Measurements from ENCODE around the gene RASD2.
"Not testable (repeated sequence)": the region's sequence is repeated elsewhere in the genome, so short reads cannot be mapped to it uniquely, and the experiment has no call there.

DNA sequence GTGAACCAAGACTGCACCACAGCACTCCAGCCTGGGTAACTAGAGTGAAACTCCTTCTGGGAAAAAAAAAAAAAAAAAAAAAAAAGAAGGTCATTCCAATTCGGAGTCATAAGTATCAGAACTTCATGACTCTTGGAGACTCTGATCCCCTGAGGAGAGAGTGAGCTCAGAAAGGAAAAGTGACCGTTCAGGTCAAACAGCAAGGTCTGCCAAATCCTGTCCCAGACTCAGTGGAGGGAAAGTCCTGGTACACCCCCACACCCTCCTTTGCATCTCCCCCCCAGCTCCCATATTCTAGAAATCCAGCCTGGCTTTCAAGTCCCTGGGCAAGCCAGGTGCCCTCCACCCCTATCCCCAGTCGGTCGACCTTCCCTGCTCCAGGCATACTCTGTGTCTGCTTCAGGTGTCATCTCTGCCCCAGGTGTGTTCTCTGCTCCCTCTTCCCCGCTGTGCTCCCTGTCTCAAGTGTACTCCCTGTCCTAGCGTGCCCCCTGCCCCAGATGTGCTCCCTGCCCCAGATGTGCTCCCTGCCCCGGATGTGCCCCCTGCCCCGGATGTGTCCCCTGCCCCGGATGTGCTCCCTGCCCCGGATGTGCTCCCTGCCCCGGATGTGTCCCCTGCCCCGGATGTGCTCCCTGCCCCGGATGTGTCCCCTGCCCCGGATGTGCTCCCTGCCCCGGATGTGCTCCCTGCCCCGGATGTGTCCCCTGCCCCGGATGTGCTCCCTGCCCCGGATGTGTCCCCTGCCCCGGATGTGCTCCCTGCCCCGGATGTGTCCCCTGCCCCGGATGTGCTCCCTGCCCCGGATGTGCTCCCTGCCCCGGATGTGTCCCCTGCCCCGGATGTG lies 49.3 kb upstream of the RASD2 start:
- TF ChIP-seq RAD21 (IDR thresholded peaks at IDR 0.05; ENCODE audit: insufficient read depth, low read depth, low read length); CHD2 (IDR thresholded peaks at IDR 0.05; ENCODE audit: borderline replicate concordance, low read depth, low read length); CEBPB (IDR thresholded peaks at IDR 0.05; ENCODE audit: borderline replicate concordance in 1 of 2, low read depth in 2 of 2, low read length in 2 of 2); SIN3A (IDR thresholded peaks at IDR 0.05; ENCODE audit: low read depth, low read length); POLR2A (IDR thresholded peaks at IDR 0.05; ENCODE audit: low read depth, low read length); TCF7 (IDR thresholded peaks at IDR 0.05; ENCODE audit: borderline replicate concordance); POLR2AphosphoS5 (IDR thresholded peaks at IDR 0.05; ENCODE audit: low read length): not testable (repeated sequence)
- TF ChIP-seq, protein P1, sequence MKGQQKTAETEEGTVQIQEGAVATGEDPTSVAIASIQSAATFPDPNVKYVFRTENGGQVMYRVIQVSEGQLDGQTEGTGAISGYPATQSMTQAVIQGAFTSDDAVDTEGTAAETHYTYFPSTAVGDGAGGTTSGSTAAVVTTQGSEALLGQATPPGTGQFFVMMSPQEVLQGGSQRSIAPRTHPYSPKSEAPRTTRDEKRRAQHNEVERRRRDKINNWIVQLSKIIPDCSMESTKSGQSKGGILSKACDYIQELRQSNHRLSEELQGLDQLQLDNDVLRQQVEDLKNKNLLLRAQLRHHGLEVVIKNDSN (IDR thresholded peaks at IDR 0.05; ENCODE audit: borderline replicate concordance, extremely low read length, insufficient read depth, low read depth, low read length): not testable (repeated sequence)
- TF ChIP-seq, protein P2, sequence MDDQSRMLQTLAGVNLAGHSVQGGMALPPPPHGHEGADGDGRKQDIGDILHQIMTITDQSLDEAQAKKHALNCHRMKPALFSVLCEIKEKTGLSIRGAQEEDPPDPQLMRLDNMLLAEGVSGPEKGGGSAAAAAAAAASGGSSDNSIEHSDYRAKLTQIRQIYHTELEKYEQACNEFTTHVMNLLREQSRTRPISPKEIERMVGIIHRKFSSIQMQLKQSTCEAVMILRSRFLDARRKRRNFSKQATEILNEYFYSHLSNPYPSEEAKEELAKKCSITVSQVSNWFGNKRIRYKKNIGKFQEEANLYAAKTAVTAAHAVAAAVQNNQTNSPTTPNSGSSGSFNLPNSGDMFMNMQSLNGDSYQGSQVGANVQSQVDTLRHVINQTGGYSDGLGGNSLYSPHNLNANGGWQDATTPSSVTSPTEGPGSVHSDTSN (IDR thresholded peaks at IDR 0.05; ENCODE audit: insufficient replicate concordance, low read depth, low read length): not testable (repeated sequence)
- TF ChIP-seq, protein P3, sequence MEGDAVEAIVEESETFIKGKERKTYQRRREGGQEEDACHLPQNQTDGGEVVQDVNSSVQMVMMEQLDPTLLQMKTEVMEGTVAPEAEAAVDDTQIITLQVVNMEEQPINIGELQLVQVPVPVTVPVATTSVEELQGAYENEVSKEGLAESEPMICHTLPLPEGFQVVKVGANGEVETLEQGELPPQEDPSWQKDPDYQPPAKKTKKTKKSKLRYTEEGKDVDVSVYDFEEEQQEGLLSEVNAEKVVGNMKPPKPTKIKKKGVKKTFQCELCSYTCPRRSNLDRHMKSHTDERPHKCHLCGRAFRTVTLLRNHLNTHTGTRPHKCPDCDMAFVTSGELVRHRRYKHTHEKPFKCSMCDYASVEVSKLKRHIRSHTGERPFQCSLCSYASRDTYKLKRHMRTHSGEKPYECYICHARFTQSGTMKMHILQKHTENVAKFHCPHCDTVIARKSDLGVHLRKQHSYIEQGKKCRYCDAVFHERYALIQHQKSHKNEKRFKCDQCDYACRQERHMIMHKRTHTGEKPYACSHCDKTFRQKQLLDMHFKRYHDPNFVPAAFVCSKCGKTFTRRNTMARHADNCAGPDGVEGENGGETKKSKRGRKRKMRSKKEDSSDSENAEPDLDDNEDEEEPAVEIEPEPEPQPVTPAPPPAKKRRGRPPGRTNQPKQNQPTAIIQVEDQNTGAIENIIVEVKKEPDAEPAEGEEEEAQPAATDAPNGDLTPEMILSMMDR (IDR thresholded peaks at IDR 0.05 in 2 of 3, conservative IDR thresholded peaks at IDR 0.05 in 1 of 3; ENCODE audit: control insufficient read depth in 2 of 3, extremely low read depth in 1 of 3, insufficient read depth in 1 of 3, low read depth in 3 of 3, low read length in 3 of 3): not testable (repeated sequence)
- TF ChIP-seq, protein P4, sequence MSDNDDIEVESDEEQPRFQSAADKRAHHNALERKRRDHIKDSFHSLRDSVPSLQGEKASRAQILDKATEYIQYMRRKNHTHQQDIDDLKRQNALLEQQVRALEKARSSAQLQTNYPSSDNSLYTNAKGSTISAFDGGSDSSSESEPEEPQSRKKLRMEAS (IDR thresholded peaks at IDR 0.05; ENCODE audit: low read depth, low read length): not testable (repeated sequence)
- TF ChIP-seq, protein P5, sequence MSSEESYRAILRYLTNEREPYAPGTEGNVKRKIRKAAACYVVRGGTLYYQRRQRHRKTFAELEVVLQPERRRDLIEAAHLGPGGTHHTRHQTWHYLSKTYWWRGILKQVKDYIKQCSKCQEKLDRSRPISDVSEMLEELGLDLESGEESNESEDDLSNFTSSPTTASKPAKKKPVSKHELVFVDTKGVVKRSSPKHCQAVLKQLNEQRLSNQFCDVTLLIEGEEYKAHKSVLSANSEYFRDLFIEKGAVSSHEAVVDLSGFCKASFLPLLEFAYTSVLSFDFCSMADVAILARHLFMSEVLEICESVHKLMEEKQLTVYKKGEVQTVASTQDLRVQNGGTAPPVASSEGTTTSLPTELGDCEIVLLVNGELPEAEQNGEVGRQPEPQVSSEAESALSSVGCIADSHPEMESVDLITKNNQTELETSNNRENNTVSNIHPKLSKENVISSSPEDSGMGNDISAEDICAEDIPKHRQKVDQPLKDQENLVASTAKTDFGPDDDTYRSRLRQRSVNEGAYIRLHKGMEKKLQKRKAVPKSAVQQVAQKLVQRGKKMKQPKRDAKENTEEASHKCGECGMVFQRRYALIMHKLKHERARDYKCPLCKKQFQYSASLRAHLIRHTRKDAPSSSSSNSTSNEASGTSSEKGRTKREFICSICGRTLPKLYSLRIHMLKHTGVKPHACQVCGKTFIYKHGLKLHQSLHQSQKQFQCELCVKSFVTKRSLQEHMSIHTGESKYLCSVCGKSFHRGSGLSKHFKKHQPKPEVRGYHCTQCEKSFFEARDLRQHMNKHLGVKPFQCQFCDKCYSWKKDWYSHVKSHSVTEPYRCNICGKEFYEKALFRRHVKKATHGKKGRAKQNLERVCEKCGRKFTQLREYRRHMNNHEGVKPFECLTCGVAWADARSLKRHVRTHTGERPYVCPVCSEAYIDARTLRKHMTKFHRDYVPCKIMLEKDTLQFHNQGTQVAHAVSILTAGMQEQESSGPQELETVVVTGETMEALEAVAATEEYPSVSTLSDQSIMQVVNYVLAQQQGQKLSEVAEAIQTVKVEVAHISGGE (CRISPR knock-in tag; IDR thresholded peaks at IDR 0.05): not testable (repeated sequence)
- TF ChIP-seq, protein P6, sequence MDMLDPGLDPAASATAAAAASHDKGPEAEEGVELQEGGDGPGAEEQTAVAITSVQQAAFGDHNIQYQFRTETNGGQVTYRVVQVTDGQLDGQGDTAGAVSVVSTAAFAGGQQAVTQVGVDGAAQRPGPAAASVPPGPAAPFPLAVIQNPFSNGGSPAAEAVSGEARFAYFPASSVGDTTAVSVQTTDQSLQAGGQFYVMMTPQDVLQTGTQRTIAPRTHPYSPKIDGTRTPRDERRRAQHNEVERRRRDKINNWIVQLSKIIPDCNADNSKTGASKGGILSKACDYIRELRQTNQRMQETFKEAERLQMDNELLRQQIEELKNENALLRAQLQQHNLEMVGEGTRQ (IDR thresholded peaks at IDR 0.05; ENCODE audit: borderline replicate concordance, low read depth, low read length): not testable (repeated sequence)
- TF ChIP-seq, protein P7, sequence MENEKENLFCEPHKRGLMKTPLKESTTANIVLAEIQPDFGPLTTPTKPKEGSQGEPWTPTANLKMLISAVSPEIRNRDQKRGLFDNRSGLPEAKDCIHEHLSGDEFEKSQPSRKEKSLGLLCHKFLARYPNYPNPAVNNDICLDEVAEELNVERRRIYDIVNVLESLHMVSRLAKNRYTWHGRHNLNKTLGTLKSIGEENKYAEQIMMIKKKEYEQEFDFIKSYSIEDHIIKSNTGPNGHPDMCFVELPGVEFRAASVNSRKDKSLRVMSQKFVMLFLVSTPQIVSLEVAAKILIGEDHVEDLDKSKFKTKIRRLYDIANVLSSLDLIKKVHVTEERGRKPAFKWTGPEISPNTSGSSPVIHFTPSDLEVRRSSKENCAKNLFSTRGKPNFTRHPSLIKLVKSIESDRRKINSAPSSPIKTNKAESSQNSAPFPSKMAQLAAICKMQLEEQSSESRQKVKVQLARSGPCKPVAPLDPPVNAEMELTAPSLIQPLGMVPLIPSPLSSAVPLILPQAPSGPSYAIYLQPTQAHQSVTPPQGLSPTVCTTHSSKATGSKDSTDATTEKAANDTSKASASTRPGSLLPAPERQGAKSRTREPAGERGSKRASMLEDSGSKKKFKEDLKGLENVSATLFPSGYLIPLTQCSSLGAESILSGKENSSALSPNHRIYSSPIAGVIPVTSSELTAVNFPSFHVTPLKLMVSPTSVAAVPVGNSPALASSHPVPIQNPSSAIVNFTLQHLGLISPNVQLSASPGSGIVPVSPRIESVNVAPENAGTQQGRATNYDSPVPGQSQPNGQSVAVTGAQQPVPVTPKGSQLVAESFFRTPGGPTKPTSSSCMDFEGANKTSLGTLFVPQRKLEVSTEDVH (IDR thresholded peaks at IDR 0.05; ENCODE audit: low read depth, partially characterized antibody): not testable (repeated sequence)

All from GM12878 (cell line).